ENCODE results near the gene NAV2. TPM values are rescaled to one million over a fixed set of nuclear protein-coding genes. Genes with fewer than 3 reads are reported as not detected.
A peak's percentile ranks its signal among the peaks of the same experiment; 100 is the strongest.
"Not testable (repeated sequence)": the region's sequence is repeated elsewhere in the genome, so short reads cannot be mapped to it uniquely, and the experiment has no call there.

NAV2 gene
- total RNA-seq, 1 experiment from 2014 or later: 15.6 TPM

GRCh38 chr11:19895037-19895436 lies 182.4 kb downstream of the NAV2 start:
- DNase-seq (ENCODE audit: low read depth): not testable (repeated sequence)

DNA sequence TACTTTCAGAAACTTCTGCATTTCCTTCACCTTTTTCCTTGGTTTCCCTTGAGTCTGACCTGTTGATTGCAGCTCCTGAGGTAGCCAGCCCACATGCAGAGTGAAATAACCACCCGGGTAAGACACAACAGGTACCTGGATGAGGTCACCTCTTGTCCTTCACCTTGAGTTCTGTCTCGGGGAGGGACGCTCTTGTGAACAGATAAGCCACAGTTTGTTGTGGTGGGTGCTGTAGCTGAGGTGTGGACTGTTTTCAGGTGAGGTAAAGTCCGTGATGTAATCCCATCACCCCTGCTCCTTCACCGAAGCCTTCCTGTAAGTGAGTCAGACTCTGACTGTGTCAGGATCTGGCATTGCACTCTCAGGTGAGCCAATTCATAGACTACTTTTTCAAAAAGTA lies 183.1 kb downstream of the NAV2 start:
- DNase-seq (ENCODE audit: low read depth): no peak

- peak; percentile 76 for DNase-seq (ENCODE audit: low read depth)
Observed at GRCh38 chr11:19903620-19904069, 191.0 kb downstream of the NAV2 start.

DNA sequence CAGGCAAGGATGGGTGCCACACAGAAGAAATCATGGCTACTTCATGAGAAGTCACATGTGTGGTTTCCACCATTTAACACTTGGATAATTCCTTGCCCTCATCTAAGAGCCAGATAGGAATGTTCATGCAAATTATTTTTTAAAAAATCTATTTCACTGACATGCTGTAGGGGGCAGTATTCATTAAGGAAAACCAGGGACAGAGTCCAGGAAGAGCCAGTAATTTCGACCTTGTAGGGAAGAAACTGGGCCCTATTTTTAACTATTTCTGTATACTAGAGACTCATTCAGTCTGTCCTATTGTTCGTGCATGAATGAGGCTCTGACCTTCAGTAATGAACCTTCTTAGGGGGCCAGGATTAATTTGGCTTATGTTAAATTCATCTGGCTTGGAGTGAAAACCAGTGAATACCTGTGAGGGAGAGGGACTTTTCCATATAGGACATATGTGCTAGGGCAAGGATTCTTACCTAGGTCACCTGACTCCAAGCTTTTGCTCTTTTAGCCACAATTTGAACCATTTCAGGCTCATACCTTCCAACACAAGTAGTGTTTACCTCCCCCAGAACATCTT lies 192.7 kb downstream of the NAV2 start:
- peak; percentile 45 for DNase-seq (ENCODE audit: low read depth)

GRCh38 chr11:19906126-19906525 lies 193.5 kb downstream of the NAV2 start:
- DNase-seq (ENCODE audit: low read depth): no peak

DNA sequence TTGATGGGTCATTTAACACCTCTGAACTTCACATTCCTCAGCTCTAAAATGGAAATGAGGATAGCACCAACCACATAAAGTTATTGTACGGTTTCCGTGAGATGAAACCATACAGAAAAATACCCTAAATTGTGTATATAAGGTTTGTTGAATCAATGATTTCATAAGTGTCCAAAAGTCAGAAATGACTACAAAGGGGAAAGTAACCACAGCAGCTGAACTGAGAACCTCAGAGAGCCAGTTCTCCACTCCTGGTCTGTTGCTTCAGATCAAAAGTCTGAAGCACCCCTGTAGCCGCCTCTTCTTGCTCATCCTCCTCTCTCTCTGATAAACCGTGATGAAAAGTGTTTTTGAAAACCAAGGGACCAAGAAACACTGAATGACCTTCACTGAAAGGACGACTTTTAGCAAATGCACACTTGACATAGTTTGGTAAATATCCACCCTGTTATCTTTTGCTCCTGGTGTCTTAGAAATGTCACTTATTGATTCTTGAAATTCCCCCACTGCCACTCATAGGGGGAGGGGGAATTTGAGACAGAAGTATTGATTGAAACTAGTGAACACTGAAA lies 194.5 kb downstream of the NAV2 start:
- DNase-seq (ENCODE audit: low read depth): no peak

DNA sequence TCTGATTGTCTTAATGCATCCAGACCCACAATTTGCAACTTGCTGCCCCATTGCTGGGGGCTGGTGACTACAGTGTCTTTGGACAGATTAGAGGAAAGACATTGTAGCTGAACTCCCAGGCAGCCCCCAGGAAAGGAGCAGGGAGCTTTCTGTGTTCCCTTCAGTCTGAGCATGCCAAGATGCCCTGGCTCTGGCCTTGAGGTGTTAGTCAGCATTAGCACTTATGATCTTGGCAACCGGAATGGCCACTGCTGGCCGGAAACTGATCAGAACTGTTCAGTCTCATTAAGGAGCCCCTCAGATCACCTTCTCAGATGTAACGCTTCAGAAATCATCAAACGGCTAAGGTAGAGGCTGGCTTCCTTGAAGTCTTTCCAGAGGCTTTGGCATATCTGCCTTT lies 195.2 kb downstream of the NAV2 start:
- DNase-seq (ENCODE audit: low read depth): no peak

DNA sequence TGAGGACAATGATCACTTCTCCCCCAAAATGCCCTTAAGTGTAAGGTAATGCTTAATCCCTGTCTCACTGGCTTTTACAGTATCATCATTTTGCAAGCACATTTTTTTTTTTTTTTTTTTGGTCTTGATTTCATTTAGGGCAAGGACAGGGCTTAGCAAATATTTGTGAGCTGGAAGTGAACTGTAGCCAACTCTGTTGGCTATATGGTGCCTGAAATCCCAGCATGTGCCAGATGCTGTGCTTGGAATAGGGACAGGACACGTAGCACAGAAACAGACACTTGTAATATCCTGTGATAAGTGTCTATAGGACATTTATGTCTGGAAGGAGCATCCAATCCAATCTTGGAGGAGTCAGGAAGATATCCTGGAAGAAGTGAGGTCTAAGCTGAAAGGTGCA lies 198.3 kb downstream of the NAV2 start:
- DNase-seq (ENCODE audit: low read depth): no peak

DNA sequence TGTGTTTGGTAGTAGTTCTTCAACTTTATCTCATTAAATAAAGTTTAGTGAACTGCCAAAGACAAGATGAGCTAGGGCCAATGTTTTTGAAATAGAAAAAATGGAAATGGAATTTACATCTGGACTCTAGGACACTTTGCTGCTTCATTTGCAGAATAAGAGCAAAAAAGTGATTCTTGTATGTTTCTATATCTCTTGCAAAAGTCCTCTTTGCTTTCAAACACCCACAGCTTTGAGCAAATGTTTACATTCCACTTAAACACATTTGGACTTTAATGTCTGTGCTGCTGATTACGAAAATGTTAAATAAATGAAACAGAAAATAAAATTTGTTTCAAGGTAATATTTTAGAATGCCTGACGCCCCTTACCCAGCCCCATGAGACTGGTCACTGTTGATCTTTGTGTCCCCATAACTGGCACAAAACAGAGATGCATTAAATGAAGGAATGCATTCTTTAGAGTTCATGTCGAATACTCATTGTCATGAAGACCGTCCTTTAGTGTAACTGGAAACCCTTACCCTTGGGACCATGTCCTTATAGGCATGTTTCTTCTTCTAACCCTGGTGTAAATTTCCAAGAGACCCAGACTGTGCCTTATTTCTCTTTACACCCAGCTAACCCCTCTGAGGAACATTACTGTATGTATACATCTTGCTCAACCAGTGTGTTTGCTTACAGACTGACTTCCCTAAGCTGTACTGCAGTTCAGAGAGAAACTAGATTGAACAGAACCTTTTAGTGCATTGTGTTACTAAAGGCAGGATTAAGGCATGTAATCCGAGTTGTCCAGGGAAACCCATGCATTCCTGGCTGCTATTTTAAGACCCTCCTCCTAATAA lies 199.7 kb downstream of the NAV2 start:
- no peak for DNase-seq (ENCODE audit: low read depth)

GRCh38 chr11:19912958-19913892 lies 200.6 kb downstream of the NAV2 start:
- no peak for DNase-seq (ENCODE audit: low read depth)

- no peak for DNase-seq (ENCODE audit: low read depth)
Observed at GRCh38 chr11:19913893-19914249, 201.2 kb downstream of the NAV2 start.

DNA sequence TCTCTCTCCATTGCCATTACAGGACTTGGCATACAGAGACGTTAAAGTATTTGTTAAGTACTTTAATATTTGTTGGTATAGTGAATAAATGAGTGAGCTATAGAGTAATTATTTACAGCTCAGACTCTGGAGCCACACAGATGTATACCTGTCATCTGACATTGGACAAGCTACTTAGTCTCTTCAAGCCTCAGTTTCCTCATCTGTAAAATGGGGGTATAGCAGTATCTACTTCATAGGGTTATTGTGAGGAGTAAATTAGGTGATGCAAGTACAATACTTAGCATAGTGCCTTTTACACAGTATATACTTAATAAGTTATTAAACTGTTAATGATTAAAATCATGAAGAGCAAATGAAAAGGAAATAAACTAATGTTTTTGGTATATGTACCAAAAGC lies 203.2 kb downstream of the NAV2 start:
- no peak for DNase-seq (ENCODE audit: low read depth)

GRCh38 chr11:19917069-19917468 lies 204.4 kb downstream of the NAV2 start:
- no peak for DNase-seq (ENCODE audit: low read depth)

GRCh38 chr11:19918302-19919049 lies 205.8 kb downstream of the NAV2 start:
- DNase-seq (ENCODE audit: low read depth): peak; percentile 49

DNA sequence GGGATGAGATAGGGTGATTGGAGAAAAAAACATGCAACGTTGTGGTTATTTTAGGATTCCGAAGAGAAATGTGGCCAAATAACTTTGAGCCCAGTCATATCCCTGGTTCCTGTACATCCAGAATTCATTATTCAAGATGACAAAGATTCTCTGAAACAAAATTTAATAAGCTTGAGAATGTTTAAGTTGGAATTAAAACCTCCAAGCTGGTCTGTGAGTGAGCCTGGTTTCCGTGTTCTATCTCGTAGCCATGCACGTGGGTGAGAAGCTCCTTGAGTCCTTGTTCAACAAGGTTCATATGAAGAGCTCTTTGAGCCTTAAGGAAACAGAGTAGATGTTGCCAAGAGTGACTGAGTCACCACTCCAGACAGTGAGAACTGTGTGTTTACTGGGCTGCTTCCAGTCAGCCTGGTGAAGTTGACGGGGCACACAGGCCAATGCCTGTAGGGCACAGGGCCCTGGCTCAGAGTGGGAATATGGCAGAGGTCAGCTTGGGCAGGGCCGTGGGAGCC lies 206.5 kb downstream of the NAV2 start:
- DNase-seq (ENCODE audit: low read depth): peak; percentile 99

DNA sequence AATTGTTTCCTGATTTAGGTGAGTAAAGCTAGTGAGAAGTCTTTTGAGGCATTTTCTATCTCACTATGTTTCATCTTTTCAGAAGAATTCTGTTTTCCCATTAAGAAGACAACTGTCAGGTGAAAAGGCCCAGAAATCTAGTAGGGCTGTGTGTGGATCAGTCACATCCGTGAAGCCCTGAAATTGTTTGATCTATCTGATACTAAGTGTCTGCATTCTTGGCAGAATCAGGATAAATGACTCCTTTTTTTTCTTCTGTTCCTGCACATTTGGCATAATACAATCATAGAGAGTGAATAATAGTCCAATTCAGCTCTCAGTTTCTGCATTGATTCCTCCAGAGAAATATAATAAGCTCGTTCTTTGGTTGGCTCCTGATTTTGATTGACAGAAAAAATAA lies 208.3 kb downstream of the NAV2 start:
- DNase-seq (ENCODE audit: low read depth): no peak

DNA sequence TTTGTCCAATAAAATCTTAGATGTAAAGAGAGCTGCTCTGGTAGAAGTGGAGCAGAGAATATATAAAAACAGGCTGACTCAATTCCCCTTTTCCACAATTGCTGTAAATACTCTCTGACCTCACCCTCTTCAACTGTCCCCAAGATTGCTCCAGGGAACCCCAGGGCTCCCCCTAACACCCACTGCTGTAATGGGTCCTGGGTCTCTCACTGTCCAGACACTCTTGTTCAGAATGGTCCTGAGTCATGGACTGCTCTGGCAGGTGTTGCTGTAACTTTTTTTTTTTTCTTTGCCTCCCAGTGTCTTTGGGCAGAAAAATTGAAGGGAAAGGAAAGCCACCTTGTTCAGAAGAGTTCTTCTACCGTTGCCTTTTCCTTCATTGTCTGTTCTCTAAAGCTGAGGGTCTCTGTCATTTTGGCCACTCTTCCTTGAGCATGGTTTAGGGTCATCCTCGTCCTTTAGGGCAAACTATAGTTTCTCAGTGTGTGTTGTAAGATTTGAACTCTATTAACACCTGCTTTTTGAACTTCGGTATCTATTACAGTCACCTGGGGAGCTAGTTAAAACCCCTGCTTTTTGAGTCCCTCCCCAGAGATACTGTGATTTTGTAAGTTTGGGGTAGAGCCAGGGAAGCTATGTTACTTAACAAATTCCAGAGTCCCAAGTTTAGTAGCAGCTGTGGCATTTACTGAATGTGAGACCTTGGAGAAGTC lies 209.5 kb downstream of the NAV2 start:
- DNase-seq (ENCODE audit: low read depth): peak; percentile 67

DNA sequence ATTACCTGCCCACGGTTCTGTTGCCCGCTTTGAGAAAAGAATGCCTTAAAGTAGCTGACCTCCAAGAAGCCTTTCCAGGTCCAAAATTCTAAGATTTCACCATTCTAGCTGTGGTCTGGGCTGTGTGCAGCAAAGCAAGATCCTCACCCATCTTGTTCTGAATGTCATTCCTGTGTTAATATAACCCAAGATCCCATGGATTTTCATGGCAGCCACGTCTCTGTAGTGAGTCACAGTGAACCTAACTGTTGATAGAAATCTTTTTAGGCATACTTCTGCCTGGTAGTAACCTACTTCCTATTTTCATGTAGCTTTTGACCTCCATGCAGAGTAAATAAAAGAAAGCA lies 210.0 kb downstream of the NAV2 start:
- peak; percentile 62 for DNase-seq (ENCODE audit: low read depth)

DNA sequence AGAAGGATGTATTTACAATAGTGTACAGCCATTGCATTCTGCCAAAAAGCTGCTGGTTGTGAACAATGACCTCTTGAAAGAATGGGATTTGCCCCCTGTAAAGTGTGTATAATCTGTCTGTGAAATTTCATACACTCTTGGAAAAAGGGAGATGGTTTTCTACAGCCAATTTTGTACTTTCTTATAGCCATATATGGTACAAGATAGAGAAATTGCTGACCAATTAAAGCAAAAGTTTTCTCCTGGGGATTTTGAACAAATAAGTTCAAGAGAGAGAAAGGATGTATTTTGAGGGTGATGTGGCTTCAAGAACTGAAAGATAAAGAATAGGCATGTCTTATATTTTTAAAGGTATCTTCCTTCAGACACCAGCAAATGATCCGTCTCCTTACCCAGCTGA lies 211.0 kb downstream of the NAV2 start:
- no peak for DNase-seq (ENCODE audit: low read depth)

GRCh38 chr11:19924311-19924710 lies 211.7 kb downstream of the NAV2 start:
- DNase-seq (ENCODE audit: low read depth): no peak

GRCh38 chr11:19924716-19925115 lies 212.1 kb downstream of the NAV2 start:
- DNase-seq (ENCODE audit: low read depth): peak; percentile 33

Data from M059J (cell line).